ENCODE data around the gene KLHL17.
"Not testable (repeated sequence)": the region's sequence is repeated elsewhere in the genome, so short reads cannot be mapped to it uniquely, and the experiment has no call there.

Gene KLHL17

GRCh38 chr1:999725-1000356, 39.5 kb downstream of the KLHL17 start, which contains the start of gene HES4:
Gene HES4, minus strand, starts transcription at chr1:1000097. Its CDS starts 124 bp downstream, at chr1:999973.
- DNase-seq (ENCODE audit: low read depth in 2 of 2) = no peak

- peak; percentile 40 to 44 for DNase-seq (ENCODE audit: low read depth in 2 of 2)
Observed at GRCh38 chr1:1000357-1001056, 40.1 kb downstream of the KLHL17 start.

- DNase-seq (ENCODE audit: low read depth in 2 of 2) = no peak
Observed at GRCh38 chr1:1001057-1001783, 40.8 kb downstream of the KLHL17 start.

GRCh38 chr1:1003618-1004419, 43.4 kb downstream of the KLHL17 start:
- no peak for DNase-seq (ENCODE audit: low read depth in 2 of 2)

- DNase-seq (ENCODE audit: low read depth in 2 of 2) = no peak
Observed at GRCh38 chr1:1004420-1004779, 44.0 kb downstream of the KLHL17 start.

- DNase-seq (ENCODE audit: low read depth in 2 of 2) = no peak
Observed at GRCh38 chr1:1004780-1005697, 44.7 kb downstream of the KLHL17 start.

- DNase-seq (ENCODE audit: low read depth in 2 of 2) = no peak
Observed at GRCh38 chr1:1005774-1006304, 45.5 kb downstream of the KLHL17 start.

GRCh38 chr1:1006305-1007159, 46.1 kb downstream of the KLHL17 start:
- no peak for DNase-seq (ENCODE audit: low read depth in 2 of 2)

- not testable (repeated sequence) for DNase-seq (ENCODE audit: low read depth in 2 of 2)
Observed at GRCh38 chr1:1010131-1010530, 49.7 kb downstream of the KLHL17 start.

GRCh38 chr1:1011396-1011949, 51.1 kb downstream of the KLHL17 start:
- no peak for DNase-seq (ENCODE audit: low read depth in 2 of 2)

GRCh38 chr1:1012736-1013104, 52.3 kb downstream of the KLHL17 start:
- not testable (repeated sequence) for DNase-seq (ENCODE audit: low read depth in 2 of 2)

GRCh38 chr1:1013105-1013921, 52.9 kb downstream of the KLHL17 start, which contains the start of gene ISG15:
Gene ISG15, plus strand, starts transcription at chr1:1013497. Its CDS starts 77 bp downstream, at chr1:1013574.
- DNase-seq (ENCODE audit: low read depth in 2 of 2) = peak; percentile 72 to 81

- no peak for DNase-seq (ENCODE audit: low read depth in 2 of 2)
Observed at GRCh38 chr1:1013922-1014648, 53.7 kb downstream of the KLHL17 start.

GRCh38 chr1:1014799-1015681, 54.7 kb downstream of the KLHL17 start:
- no peak for DNase-seq (ENCODE audit: low read depth in 2 of 2)

All from stimulated activated CD8-positive, alpha-beta memory T cell treated with anti-CD3 and anti-CD28 coated beads, Interleukin-2, amount 100 ng/mL, for 1 hour (primary cell).